Activated CD4-positive, alpha-beta T cell treated with anti-CD3 and anti-CD28 coated beads for 4 hours (primary cell): ENCODE results near the gene WDR11.

ENCODE experiments used
- DNase-seq, 2 donors: peaks; one replicate each; pipeline ENCODE4 v3.0.0-alpha.2; 2020

Gene WDR11

DNA sequence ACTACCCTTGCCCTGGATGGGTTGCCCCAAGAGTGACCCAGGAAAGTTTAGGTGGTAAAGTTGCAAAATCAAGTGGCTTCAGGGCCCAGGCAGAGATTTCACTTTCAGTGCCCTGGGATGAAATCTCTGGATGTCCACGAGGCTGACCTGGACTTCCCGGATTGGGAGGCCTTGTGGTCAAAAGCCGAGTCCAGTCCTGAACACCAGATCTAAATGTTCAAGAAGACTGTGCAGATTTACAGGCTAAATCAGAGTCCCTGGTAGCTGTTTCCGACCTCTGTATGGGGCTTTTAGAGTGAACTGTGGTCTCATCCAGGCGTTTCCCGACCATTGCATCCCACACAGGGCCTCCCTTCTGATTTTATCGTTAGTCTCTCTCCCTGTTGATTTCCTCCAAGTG, 95.3 kb downstream of the WDR11 start:
- no peak for DNase-seq

DNA sequence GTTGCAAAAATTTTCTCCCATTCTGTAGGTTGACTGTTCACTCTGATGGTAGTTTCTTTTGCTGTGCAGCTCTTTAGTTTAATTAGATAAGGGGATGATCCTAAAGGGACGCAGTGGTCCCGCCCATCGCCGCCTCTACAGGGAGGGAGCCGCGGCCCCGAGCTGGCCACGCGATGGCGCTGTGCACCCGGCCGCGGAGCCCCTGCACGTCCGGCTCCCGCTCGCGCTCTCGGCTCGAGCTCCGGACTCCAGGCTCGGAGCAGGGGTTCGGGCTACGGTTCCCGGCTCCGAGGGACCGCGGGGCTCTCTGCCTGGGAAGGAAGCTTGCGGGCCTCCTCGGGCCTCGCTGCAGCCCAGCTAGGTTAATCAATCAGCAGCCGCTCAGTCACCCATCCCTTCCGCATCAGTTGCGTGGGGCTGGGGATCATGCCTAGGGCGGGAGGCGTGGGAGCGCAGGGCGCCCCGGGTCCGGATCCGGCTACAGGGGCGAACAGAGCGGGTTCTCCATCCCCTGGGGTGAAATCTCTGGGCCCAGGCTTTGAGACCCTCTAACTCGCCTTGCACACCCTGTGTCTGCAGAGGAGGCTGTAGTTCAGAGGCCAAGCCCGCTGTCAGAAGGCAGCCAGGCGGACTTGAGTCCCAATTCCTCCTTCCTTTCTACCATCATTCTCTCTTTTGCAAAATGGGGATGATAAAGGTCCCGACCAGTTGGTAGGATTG, 97.9 kb downstream of the WDR11 start:
- peak; percentile 14 to 17 for DNase-seq

DNA sequence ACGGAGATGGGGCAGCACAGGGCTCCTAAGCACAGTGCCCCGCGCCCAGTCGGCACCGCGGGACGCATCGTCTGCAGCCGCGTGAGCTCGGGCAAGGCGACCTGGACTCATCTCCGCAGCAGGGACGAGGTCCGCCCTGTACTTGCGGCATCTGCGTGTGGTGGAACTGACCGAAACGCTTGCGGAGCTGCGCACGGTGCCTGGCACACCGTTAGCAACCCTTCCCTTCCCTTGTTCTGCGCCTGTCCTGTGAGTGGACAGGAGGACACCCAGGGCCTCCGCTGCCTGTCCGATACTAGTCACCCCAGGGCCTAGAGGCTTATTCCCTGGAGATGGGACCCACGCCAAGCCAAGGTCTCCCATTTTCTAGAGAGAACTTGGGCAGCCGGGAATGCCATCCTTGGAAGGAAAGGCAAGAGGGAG, 98.5 kb downstream of the WDR11 start:
- no peak for DNase-seq

DNA sequence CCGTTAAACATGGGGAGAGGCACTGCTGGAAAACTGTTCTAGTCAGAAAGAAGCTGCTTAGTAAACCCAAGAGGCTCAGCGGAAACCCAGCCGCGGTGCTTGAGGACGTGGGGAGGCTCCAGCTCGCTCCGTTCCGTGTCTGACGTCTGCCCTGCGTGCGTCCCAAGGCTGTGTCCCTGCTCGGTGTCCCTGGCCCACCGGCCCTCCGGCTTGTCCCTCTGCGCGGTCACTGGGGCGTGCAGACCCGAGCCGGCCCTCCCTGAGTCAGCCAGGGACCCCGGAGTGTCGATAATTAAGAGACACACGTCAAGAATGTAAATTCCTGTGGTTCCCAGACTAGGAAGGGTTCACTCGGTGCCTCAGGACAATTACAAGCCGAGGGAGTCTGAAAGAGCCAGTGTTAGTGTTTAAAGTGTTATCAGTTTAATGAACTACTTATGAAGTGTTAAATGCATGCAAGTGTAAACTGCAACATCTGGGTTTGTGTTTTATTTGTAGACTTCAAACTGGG, 98.9 kb downstream of the WDR11 start:
- no peak for DNase-seq

DNA sequence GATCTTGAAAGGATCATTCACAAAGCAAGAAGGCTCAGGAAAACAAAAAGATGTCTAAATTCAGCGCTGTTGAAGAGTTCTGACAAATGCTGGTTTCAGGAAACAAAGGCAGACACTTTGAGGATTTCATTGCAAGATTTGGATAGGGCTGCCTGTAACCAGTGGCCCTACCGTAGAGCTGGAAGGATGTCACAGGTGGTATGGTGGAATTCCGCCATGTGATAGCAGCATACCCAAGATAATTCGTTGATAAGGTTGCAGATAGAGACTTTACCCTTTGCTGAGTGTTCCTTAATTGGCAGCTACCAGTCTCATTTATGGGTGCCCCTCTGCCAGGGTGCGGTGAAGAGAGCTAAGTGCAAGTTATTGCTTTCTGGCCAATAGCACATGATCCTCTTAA, 100.1 kb downstream of the WDR11 start:
- no peak for DNase-seq

DNA sequence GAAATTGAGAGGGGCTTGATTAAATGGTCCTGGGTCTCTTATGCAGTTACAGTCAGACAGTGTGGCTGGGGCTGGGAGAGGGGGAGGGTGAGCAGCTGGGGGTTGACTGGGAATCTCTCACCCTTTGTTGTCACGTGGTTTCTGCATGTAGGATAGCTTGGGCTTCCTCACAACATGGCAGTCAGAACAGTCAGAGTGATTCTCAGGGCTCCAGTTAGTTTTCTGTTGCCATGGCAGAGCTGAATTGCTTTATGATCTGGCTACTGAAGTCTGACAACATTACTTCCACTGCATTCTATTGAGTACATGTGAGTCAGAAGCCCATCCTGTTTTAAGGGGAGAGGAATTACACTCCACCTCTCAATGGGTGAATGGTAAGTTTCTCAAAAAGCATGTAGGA, 102.7 kb downstream of the WDR11 start:
- no peak for DNase-seq
